ENCODE results near the gene CMTM4. TPM values are rescaled to one million over a fixed set of nuclear protein-coding genes. Genes with fewer than 3 reads are reported as not detected.
"Not testable (repeated sequence)": the region's sequence is repeated elsewhere in the genome, so short reads cannot be mapped to it uniquely, and the experiment has no call there.

The CMTM4 gene
- total RNA-seq, 1 experiment from 2014 or later: 35.0 TPM

DNA sequence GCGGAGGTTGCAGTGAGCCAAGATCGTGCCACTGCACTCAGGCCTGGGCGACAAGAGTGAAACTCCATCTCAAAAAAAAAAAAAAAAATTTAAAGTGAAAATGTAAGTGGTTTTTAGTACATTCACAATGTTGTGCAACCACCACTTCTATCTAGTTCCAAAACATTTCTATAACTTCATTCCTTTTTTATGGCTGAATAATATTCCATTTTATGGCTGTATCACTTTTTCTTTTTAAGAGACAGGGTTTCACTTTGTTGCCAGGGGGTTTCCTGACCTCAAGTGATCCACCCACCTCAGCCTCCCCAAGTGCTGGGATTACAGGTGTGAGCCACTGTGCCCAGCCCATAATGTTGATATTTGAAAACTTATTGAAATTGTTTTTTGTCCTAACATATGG is 103.7 kb downstream of the CMTM4 start:
- no peak for DNase-seq (ENCODE audit: low spot score)

GRCh38 chr16:66592241-66592640 is 104.3 kb downstream of the CMTM4 start:
- DNase-seq (ENCODE audit: low spot score): no peak

GRCh38 chr16:66591018-66591417 is 105.5 kb downstream of the CMTM4 start:
- no peak for DNase-seq (ENCODE audit: low spot score)

DNA sequence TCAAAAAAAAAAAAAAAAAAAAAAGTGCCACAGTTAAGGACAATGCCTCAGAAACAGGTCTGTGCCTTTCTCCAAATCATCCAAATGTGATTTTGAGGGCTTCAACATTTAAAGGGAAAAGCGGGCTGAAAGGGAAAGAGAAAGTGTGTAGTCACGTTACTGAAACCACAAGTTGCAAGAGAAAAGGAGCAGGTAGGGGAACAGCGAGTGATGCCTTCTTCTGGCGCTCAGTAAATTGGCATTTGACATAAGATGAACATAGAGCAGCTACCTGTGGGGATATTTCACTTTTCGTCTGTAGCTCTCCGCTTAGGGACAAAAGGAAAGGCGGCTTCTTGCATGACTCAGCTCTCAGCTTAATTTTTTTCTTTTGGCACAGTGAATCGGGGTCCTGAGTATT is 106.2 kb downstream of the CMTM4 start:
- DNase-seq (ENCODE audit: low spot score): peak; percentile 22

DNA sequence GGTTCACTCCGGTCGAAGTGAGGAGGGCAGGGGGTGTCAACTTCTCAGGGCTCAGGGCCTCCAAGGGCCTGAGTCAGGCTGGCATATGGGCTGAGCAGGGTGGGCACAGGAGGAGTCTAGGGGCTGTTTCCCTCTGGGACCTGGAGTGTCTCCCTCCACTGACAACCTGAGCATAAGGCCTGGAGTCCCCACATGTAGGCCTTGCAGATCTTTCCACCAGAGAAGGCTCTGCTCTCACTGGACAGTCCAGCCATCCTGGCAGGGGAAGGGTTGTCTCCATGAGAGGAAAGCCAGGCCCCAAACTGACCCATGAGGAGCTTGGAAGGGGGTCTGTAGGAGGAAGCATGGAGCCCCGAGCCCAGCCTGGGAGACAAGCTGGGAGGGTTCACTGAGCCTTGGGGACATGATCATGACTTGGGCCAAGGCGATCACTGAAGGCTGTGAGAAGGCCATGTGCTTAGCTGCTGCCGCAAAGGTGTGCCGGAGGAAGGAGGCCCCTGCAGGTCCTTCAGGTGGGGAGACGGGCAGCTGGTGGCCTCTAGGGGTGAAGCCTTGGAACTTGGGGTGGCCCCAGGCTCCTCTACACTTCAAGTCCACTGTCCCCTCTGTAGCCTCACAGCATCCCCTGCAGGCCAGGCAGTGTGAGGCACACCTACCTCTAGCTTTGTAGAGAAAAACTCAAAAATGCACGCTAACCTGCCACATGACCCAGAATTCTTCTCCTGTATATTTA is 107.4 kb downstream of the CMTM4 start:
- peak; percentile 58 for DNase-seq (ENCODE audit: low spot score)

DNA sequence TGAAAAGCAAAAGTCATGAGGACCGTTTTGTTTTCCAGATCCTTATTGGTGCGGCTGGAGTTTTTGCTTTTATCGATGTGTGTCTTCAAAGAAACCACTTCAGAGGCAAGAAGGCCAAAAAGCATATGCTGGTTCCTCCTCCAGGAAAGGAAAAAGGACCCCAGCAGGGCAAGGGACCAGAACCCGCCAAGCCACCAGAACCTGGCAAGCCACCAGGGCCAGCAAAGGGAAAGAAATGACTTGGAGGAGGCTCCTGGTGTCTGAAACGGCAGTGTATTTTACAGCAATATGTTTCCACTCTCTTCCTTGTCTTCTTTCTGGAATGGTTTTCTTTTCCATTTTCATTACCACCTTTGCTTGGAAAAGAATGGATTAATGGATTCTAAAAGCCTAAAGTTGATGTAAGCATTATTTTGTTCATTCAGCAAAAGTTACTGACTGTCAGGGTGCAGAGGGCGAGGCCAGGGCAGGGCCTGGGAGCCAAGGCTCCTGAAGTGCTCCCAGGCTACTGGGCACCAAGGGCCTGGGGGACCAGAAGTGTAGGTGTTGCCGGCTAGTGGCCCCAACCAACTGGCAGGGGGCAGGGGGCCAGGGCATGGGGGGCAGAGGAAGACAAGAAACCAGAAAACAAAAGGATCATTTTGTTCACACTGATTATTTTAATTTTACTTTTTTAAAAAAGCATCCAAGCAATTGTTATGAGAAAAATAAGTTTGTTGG is 108.5 kb downstream of the CMTM4 start:
- no peak for DNase-seq (ENCODE audit: low spot score)

GRCh38 chr16:66585481-66586239 is 110.9 kb downstream of the CMTM4 start:
- DNase-seq (ENCODE audit: low spot score): no peak

DNA sequence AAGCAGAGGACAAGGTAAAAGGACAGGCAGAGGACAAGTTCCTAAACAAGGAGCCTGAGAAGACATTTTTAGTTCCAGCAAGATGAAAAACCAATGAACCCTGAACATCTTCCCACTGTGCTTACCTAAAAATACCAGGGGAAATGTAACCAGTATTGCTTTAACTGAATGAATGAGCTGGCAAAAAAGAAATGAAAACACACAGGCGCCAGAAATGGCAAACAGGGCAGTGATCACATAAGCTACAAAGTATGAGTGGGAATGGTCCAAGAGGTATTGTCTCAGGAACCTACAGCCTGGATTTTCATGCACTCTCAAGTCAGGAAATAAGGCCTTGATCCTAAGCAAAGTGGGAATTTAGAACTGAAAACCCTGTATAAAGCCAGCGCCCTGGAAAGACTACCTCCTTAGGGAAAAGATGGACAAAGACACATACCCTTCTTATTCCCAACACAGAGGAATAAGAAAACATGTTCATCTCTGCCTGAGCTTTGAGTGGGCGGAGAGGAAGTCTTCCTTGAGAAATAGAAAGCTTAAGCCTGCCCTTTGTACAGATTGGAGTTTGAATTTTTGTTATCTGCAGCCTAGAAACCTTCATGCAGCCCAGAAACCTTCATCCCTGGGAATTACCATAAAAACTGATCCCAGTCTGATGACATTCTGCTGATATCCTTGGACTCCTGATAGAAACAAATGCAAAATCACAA is 115.1 kb downstream of the CMTM4 start:
- no peak for DNase-seq (ENCODE audit: low spot score)

DNA sequence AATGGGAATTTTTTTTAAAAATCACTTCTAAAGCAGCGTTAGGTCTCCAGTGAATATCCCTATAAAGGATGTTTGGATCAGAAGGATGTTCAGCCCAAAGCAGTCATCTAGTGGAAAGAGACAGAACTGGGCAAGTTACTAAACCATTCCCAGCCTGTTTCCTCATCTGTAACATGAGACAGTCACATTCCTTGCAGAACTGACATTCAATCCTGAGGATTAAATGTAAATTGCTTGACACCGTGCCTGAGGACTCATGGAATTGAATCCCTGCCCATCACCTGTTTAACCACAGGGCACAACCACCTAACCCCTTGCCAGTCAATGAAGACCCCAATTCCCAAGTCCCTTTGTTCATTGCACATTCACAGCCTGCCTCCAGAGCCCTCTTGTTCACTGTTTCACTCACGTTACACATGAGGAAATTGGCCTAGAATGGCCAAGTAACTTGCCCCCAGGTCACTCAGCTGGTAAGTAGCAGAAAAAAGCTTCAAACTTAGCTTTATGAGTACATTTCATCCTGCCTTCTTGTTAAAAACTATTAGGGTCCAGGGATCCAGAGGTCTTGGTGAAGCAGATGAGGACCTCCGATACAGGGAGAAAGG is 115.8 kb downstream of the CMTM4 start:
- peak; percentile 16 for DNase-seq (ENCODE audit: low spot score)

- DNase-seq (ENCODE audit: low spot score): no peak
Measured at GRCh38 chr16:66578651-66579531, 117.7 kb downstream of the CMTM4 start, which contains the start of gene CMTM2. TSS of gene CMTM2 (plus strand) at chr16:66579463. CDS start at chr16:66579608, 145 bp downstream.

- DNase-seq (ENCODE audit: low spot score): no peak
Measured at GRCh38 chr16:66576296-66576695, 120.2 kb downstream of the CMTM4 start.

GRCh38 chr16:66575060-66575459 is 121.5 kb downstream of the CMTM4 start:
- DNase-seq (ENCODE audit: low spot score): no peak

- no peak for DNase-seq (ENCODE audit: low spot score)
Measured at GRCh38 chr16:66574531-66574930, 122.0 kb downstream of the CMTM4 start.

GRCh38 chr16:66574081-66574480 is 122.5 kb downstream of the CMTM4 start:
- no peak for DNase-seq (ENCODE audit: low spot score)

DNA sequence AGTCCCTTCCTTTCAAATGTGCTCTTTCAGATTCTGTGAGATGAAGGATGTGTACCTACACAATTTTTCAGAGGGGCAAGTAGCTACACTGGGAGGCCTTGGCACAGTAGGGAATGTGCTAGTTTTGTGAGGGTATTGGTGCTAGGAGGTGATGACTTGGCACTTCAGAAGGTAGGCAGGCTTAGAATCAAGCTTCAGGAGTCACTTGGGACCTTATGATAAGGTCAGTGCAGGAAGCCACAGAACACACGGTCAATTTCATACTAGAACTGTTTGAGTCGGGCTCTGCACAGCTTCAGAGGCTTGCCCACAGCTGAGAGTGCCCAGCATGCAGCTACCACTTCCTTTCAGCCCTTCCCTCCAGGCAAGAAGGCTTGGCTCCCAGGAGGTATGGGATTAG is 124.2 kb downstream of the CMTM4 start:
- no peak for DNase-seq (ENCODE audit: low spot score)

DNA sequence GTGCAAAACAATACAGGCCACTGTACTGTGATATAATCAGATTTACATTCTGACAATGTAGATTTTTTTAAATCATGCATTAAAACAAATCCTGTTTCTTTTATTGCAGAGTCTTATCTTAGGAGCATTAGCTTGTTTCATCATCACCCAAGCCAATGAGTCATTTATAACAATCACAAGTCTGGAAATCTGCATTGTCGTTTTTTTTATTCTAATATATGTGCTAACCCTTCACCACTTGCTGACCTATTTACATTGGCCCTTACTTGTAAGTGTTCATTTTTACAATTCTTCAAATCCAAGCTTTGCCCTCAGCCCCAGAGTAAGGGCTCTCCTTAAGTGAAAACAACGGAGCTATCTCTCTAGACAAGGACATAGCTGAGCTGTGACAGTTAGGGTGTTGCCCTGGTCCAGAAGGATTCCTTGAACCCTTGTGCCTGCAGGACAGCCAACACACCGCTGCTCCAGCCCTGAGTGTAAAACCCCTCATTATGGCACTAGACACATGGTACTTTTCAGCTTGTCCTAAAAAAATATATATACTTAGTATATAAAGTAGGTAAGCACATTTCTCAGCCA is 126.6 kb downstream of the CMTM4 start:
- peak; percentile 59 for DNase-seq (ENCODE audit: low spot score)

DNA sequence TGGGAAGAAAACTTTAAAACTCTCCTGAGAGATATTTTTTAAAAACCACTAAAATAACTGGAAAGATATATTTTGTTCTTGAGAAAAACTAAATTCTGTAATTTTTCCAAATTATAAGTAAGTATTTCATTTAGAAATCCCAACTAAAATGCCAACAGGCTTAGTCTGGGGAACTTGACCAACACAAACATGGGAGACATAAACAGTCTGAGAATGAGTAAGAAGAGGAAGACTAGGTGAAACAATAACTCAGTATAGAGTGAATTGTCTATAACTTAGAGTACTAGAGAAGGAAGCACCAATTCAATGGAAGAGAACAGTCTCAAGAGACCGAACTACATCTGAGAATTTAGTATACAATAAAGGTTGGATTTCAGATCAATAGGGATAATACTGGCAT is 127.4 kb downstream of the CMTM4 start:
- DNase-seq (ENCODE audit: low spot score): peak; percentile 40

DNA sequence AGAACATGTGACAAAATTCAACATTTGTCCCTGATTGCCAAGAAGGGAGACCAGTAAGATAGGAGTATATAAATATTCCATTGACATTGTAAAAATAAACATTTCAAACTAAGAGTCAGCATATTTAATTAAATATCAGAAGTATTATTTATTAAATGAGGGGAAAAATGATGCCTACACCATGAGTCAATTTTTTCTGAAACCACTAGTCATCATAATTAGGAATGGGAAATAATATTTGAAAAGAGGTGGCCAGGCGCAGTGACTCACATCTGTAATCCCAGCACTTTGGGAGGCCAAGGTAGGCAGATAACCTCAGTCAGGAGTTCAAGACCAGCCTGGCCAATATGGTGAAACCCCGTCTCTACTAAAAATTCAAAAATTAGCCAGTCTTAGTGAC is 128.2 kb downstream of the CMTM4 start:
- DNase-seq (ENCODE audit: low spot score): peak; percentile 23

GRCh38 chr16:66567270-66567669 is 129.3 kb downstream of the CMTM4 start:
- not testable (repeated sequence) for DNase-seq (ENCODE audit: low spot score)

Data from A172 (cell line).